T-cell (primary cell): ENCODE measurements around the gene RAB34. TPM values are rescaled to one million over a fixed set of nuclear protein-coding genes. Genes with fewer than 3 reads are reported as not detected.

Source experiments
- ATAC-seq, 4 experiments: fragments of 200-7000 bp in 3 of 4; fragments of 150-1000 bp in 1 of 4; cut with Tn5 transposase; replicated peaks in 1 of 4; 1 replicate in 3 of 4; 2 replicates in 1 of 4; pipeline ENCODE4 v1.10.0; 2021; ENCODE audit warnings: moderate library complexity in 3 of 4, mild to moderate bottlenecking in 2 of 4, moderate number of reproducible peaks in 1 of 4
- CTCF ChIA-PET, 2 donors: fragments of 300-600 bp; sonication (Branson Sonifier 250); formaldehyde crosslinking; loops; one replicate each; lab custom pipeline; 2022; ENCODE audit warnings: antibody characterized with exemption in 2 of 2; lab: Charles Lee
- POLR2A ChIA-PET, 2 donors: fragments of 300-600 bp; sonication (Branson Sonifier 250); formaldehyde crosslinking; loops; one replicate each; lab custom pipeline; 2022; ENCODE audit warnings: antibody characterized with exemption in 2 of 2; lab: Charles Lee
- DNase-seq, 35 experiments: peaks; one replicate each; pipeline versions ENCODE4 v3.0.0 to v3.0.0-alpha.2; 2013 to 2023
- H3K27ac ChIP-seq: one replicate; pipeline ENCODE4 v1.5.1; 2013; ENCODE audit warnings: low read length
- H3K27me3 ChIP-seq, 2 experiments: replicated peaks in 1 of 2; 1 replicate in 1 of 2; 2 replicates in 1 of 2; pipeline versions ENCODE4 v1.6.1 to v1.7.0; 2013; ENCODE audit warnings: low read length in 1 of 2, mixed read lengths in 1 of 2; ENCODE audit not compliant: control insufficient read depth in 2 of 2, insufficient read depth in 2 of 2; ENCODE audit errors: extremely low read depth in 1 of 2
- H3K36me3 ChIP-seq, 2 donors: 1 replicate in 1 of 2; 2 replicates in 1 of 2; pipeline versions ENCODE4 v1.6.1 to v1.7.0; 2013; ENCODE audit warnings: low read length in 1 of 2; ENCODE audit not compliant: control insufficient read depth in 2 of 2, insufficient read depth in 1 of 2; ENCODE audit errors: extremely low read depth in 1 of 2
- H3K4me1 ChIP-seq, 2 experiments: 1 replicate in 1 of 2; 2 replicates in 1 of 2; pipeline versions ENCODE4 v1.6.1 to v1.7.0; 2013; ENCODE audit warnings: low read length in 2 of 2, mixed read lengths in 1 of 2; ENCODE audit not compliant: insufficient read depth in 2 of 2, control insufficient read depth in 1 of 2; ENCODE audit errors: extremely low read depth in 1 of 2
- H3K4me3 ChIP-seq, 2 donors: 1 replicate in 1 of 2; 2 replicates in 1 of 2; pipeline versions ENCODE4 v1.5.1 to v1.7.0; 2013; ENCODE audit warnings: mild to moderate bottlenecking in 2 of 2, low read length in 1 of 2, moderate library complexity in 1 of 2; ENCODE audit not compliant: control insufficient read depth in 1 of 2; ENCODE audit errors: extremely low read depth in 1 of 2
- H3K9me3 ChIP-seq: 2 replicates; pipeline ENCODE4 v1.7.0; 2013
- H3K27ac Mint-ChIP-seq, 2 donors: one replicate each; pipeline ENCODE4 v1.8.0; 2020 to 2021; ENCODE audit warnings: mild to moderate bottlenecking in 2 of 2, mixed read lengths in 2 of 2
- H3K27me3 Mint-ChIP-seq, 2 donors: one replicate each; pipeline ENCODE4 v1.8.0; 2021 to 2022; ENCODE audit warnings: mixed read lengths in 2 of 2
- H3K36me3 Mint-ChIP-seq: one replicate; pipeline ENCODE4 v1.8.0; 2021; ENCODE audit warnings: mixed read lengths
- H3K4me1 Mint-ChIP-seq, 3 donors: one replicate each; pipeline ENCODE4 v1.8.0; 2020 to 2022; ENCODE audit warnings: mixed read lengths in 3 of 3, mild to moderate bottlenecking in 1 of 3
- H3K4me3 Mint-ChIP-seq, 3 donors: one replicate each; pipeline ENCODE4 v1.8.0; 2020 to 2022; ENCODE audit warnings: mild to moderate bottlenecking in 3 of 3, mixed read lengths in 3 of 3, moderate library complexity in 3 of 3
- H3K9me3 Mint-ChIP-seq, 3 donors: one replicate each; pipeline ENCODE4 v1.8.0; 2020 to 2022; ENCODE audit warnings: mixed read lengths in 3 of 3
- WGBS: methylation state at CpG from one replicate; pipeline ENCODE4 v1.1.5; 2013; ENCODE audit warnings: missing lambda C conversion rate; ENCODE audit not compliant: insufficient coverage; 5-methylcytosine and 5-hydroxymethylcytosine counted together
- total RNA-seq, 35 experiments: library from RNA in 6 of 35; stranded (reverse) in 6 of 35; fragments of 120-200 nt in 1 of 35; gene quantifications; one replicate each; pipeline versions ENCODE4 v1.2.1 to v1.2.4 and lab custom pipeline; 2013 to 2026

Gene RAB34
- total RNA-seq, 5 donors from 2014 or later (not counting 1 experiment from before 2014, with no cell fraction given): 7.6 to 82.8 (median 11.0) TPM

- DNase-seq (peak; percentile 40 to 88 (median 65)), ATAC-seq (peak; percentile 89 to 94 (median 90))
- 2% methylated on average over 60 of the region's 70 CpGs for WGBS
- H3K4me1 Mint-ChIP-seq: peaks cover 15 to 43% (median 23%) of the 10 kb centered on the region in 3 donors
- H3K27me3 ChIP-seq: no peaks in the 10 kb centered on the region
- peak within 1 kb of the TSS; percentile 80 to 87 (median 82) for H3K4me3 Mint-ChIP-seq
- H3K27ac Mint-ChIP-seq: peak within 1 kb of the TSS; percentile 73 to 82
- ChIA-PET POLR2A (no interaction called here), CTCF (interaction anchor here in 1 of 2 donors (12.2 kb wide), 1 partner anchor 16 kb away, joined by 197 read pairs; the partner anchor contains the start of genes NEK8 and TLCD1)
- no peaks in the 10 kb centered on the region for H3K9me3 Mint-ChIP-seq
- H3K4me1 ChIP-seq: peaks cover 25 to 57% of the 10 kb centered on the region in 2 experiments
- peaks cover 7 to 11% of the 10 kb centered on the region in 2 donors for H3K36me3 ChIP-seq
- no peaks in the 10 kb centered on the region for H3K9me3 ChIP-seq
- H3K27ac ChIP-seq: peak within 1 kb of the TSS; percentile 86
- H3K4me3 ChIP-seq: peak within 1 kb of the TSS; percentile 76 to 89
- H3K36me3 Mint-ChIP-seq: no peaks in the 10 kb centered on the region
- no peaks in the 10 kb centered on the region for H3K27me3 Mint-ChIP-seq
These were observed 25.8 kb upstream of the RAB34 start, which contains the start of gene TRAF4 for GRCh38 chr17:28743243-28744103. TRAF4 (plus strand) TSS chr17:28744011; CDS start chr17:28744113, 102 bp downstream.

- DNase-seq: peak in 1 of 35 experiments; percentile 26
- H3K27ac Mint-ChIP-seq: no peak overlapping the region
- no peaks in the 10 kb centered on the region for H3K27me3 Mint-ChIP-seq
- Histone ChIP-seq H3K27ac (no peak overlapping the region), H3K27me3 (no peaks in the 10 kb centered on the region), H3K4me1 (peaks cover 27 to 62% of the 10 kb centered on the region in 2 experiments), H3K4me3 (no peak overlapping the region), H3K9me3 (no peaks in the 10 kb centered on the region), H3K36me3 (no peaks in the 10 kb centered on the region)
- WGBS: 70% methylated on average over 7 of the region's 19 CpGs
- no peaks in the 10 kb centered on the region for H3K9me3 Mint-ChIP-seq
- POLR2A ChIA-PET: no interaction called here
- CTCF ChIA-PET: interaction anchor here in 1 of 2 donors (0.6 to 12.2 kb wide), 2 partner anchors 14 to 1499 kb away, joined by 3 to 197 read pairs; partner anchors contain the start of genes NEK8 and TLCD1
- no peak for ATAC-seq
- peak overlapping the region in 1 of 3 donors; percentile 80 for H3K4me3 Mint-ChIP-seq
- peaks cover 15 to 47% (median 26%) of the 10 kb centered on the region in 3 donors for H3K4me1 Mint-ChIP-seq
- H3K36me3 Mint-ChIP-seq: no peaks in the 10 kb centered on the region
These were observed 24.0 kb upstream of the RAB34 start for GRCh38 chr17:28741358-28742349.

GRCh38 chr17:28740406-28741357, 23.0 kb upstream of the RAB34 start:
- Histone ChIP-seq H3K4me3 (no peak overlapping the region), H3K9me3 (no peaks in the 10 kb centered on the region), H3K4me1 (peaks cover 18 to 52% of the 10 kb centered on the region in 2 experiments), H3K27ac (no peak overlapping the region), H3K36me3 (no peaks in the 10 kb centered on the region), H3K27me3 (no peaks in the 10 kb centered on the region)
- ATAC-seq (no peak), DNase-seq (no peak)
- Mint-ChIP-seq H3K27ac (no peak overlapping the region), H3K9me3 (no peaks in the 10 kb centered on the region), H3K36me3 (no peaks in the 10 kb centered on the region), H3K4me3 (no peak overlapping the region), H3K27me3 (no peaks in the 10 kb centered on the region), H3K4me1 (peaks cover 15 to 39% (median 17%) of the 10 kb centered on the region in 3 donors)
- CTCF ChIA-PET: interaction anchor here (0.6 to 0.8 kb wide), 4 partner anchors 9 to 1500 kb away, joined by 3 to 7 read pairs (median 6); no protein-coding TSS in a partner anchor
- POLR2A ChIA-PET: interaction anchor here in 1 of 2 donors (0.6 kb wide), 1 partner anchor 152 kb away, joined by 3 read pairs; no protein-coding TSS in a partner anchor
- WGBS: 100% methylated on average over 4 of the region's 10 CpGs

DNA sequence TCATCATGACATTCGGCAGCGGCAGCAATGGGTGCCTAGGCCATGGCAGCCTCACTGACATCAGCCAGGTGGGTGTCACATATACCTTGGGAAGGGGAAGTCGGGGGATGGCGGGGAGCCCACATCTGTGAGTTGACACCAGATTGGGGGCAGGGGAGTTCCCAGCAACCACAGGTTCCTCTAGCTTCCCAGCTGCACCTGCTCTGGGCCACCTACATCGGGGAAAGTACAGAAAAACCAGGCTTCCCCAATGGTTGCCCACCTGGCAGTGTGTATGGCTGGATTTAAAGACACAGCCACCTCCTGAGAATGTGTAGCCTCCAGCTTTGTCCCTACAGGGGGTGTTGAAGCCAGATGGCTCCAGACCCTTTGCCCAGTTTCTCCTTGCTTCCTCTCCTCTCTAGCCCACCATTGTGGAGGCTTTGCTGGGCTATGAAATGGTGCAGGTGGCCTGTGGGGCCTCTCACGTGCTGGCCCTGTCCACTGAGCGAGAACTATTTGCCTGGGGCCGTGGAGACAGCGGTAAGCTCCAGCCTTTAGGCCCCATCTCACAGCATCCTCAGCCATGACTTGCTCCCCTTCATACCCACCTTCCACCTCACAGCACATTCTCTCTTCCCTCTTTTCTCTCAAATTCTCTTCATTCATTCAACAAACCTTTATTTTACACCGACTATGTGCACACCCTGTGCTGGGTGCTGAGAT, 21.2 kb upstream of the RAB34 start:
- Mint-ChIP-seq H3K27me3 (no peaks in the 10 kb centered on the region), H3K4me3 (no peak overlapping the region), H3K9me3 (no peaks in the 10 kb centered on the region), H3K27ac (peak overlapping the region; percentile 18 to 75), H3K36me3 (peaks cover 5% of the 10 kb centered on the region), H3K4me1 (peaks cover 10 to 27% (median 15%) of the 10 kb centered on the region in 3 donors)
- peaks cover 11 to 37% of the 10 kb centered on the region in 2 experiments for H3K4me1 ChIP-seq
- H3K4me3 ChIP-seq: no peak overlapping the region
- peak overlapping the region; percentile 34 for H3K27ac ChIP-seq
- CTCF ChIA-PET: interaction anchor here in 1 of 2 donors (0.6 kb wide), 1 partner anchor 903 kb away, joined by 5 read pairs; no protein-coding TSS in a partner anchor
- no peaks in the 10 kb centered on the region for H3K27me3 ChIP-seq
- WGBS: 52% methylated on average over 8 of the region's 10 CpGs
- peak in 29 of 35 experiments; percentile 41 to 80 (median 60) for DNase-seq
- POLR2A ChIA-PET: no interaction called here
- H3K9me3 ChIP-seq: no peaks in the 10 kb centered on the region
- H3K36me3 ChIP-seq: no peaks in the 10 kb centered on the region
- peak in 2 of 4 experiments; percentile 22 to 86 for ATAC-seq
